ENCODE results near the gene TNFRSF4. TPM values are rescaled to one million over a fixed set of nuclear protein-coding genes. Genes with fewer than 3 reads are reported as not detected.

Gene TNFRSF4
- total RNA-seq, 6 experiments from 2014 or later = 0.17 TPM; not detected in 5

DNA sequence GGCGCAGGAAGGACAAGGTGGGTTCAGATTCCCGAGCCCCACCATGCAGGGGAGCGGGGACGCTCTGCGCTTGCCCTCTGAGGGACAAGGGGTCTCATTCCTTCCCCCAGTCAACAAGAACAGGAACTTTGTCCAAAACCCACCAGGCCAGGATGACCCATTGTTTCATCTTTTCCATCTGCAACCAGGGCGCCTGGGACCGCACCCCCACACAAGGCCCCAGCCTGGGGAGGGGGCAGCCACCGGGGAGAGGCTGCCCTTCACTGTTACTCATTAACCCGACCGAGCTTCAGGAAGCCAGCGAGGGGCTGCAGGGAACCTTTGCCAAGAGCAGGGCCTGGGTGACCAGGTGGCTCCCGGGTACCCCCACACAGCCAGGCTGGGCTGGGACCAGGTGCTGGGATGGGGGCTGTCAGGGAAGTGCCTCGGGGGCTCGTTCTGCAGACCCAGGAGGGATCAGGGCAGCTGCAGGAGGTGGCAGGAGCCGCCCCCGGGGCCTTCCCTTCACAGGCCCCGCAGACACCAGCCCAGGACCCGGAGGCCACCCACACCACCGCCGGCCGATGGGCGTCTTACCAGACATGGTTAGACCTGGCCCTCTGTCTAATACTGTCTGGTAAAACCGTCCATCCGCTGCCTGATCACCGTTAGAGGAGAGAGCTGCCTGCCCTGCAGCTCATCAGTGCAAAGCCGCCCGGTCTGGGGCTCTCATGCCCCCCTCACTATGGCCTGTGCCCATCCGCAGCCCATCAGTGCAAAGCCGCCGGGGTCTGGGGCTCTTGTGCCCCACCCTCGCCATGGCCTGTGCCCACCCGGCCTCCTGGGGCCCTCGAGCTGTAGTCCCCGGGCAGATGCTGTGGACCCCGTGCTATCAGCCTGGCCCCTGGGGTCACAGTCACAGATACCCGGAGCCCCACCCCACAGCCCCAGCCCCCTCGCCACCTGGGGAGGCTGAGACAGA, 45.2 kb downstream of the TNFRSF4 start:
- Mint-ChIP-seq H3K4me3 (no peak overlapping the region), H3K27ac (no peak overlapping the region), H3K4me1 (ENCODE audit: low read depth) (no peaks in the 10 kb centered on the region), H3K9me3 (no peaks in the 10 kb centered on the region), H3K27me3 (ENCODE audit: insufficient read depth) (peaks cover 22% of the 10 kb centered on the region), H3K36me3 (ENCODE audit: low read depth) (no peaks in the 10 kb centered on the region)
- TF ChIP-seq, protein P1, sequence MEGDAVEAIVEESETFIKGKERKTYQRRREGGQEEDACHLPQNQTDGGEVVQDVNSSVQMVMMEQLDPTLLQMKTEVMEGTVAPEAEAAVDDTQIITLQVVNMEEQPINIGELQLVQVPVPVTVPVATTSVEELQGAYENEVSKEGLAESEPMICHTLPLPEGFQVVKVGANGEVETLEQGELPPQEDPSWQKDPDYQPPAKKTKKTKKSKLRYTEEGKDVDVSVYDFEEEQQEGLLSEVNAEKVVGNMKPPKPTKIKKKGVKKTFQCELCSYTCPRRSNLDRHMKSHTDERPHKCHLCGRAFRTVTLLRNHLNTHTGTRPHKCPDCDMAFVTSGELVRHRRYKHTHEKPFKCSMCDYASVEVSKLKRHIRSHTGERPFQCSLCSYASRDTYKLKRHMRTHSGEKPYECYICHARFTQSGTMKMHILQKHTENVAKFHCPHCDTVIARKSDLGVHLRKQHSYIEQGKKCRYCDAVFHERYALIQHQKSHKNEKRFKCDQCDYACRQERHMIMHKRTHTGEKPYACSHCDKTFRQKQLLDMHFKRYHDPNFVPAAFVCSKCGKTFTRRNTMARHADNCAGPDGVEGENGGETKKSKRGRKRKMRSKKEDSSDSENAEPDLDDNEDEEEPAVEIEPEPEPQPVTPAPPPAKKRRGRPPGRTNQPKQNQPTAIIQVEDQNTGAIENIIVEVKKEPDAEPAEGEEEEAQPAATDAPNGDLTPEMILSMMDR (IDR thresholded peaks at IDR 0.05) = no peak
- DNase-seq = no peak

DNA sequence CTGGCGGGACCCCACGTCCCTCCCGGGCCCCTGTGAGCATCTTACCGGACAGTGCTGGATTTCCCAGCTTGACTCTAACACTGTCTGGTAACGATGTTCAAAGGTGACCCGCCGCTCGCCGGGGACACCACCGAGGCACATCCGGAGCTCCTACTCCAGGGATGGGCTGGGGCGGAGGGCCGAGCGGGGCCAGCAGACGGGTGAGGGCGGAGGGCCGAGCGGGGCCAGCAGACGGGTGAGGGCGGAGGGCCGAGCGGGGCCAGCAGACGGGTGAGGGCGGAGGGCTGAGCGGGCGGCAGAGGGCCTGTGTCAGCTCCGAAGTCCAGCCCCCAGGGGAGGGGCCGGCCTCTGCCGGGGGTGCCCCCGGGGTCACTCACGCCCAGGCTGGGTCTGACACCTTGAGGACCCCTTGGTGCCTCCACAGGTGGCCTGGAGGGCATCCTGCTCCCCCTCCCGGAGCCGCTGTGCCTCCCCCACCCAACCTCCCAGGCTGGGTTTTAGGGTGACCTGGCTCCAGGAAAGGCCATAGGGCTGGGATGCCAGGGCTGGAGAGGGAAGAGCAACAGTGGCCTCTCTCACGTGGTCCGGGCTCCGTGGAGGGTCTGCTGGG, 46.0 kb downstream of the TNFRSF4 start:
- Mint-ChIP-seq H3K27me3 (ENCODE audit: insufficient read depth) (peaks cover 22% of the 10 kb centered on the region), H3K4me1 (ENCODE audit: low read depth) (no peaks in the 10 kb centered on the region), H3K36me3 (ENCODE audit: low read depth) (no peaks in the 10 kb centered on the region), H3K4me3 (no peak overlapping the region), H3K27ac (no peak overlapping the region), H3K9me3 (no peaks in the 10 kb centered on the region)
- TF ChIP-seq, protein P1 (IDR thresholded peaks at IDR 0.05) = no peak
- DNase-seq = no peak

DNA sequence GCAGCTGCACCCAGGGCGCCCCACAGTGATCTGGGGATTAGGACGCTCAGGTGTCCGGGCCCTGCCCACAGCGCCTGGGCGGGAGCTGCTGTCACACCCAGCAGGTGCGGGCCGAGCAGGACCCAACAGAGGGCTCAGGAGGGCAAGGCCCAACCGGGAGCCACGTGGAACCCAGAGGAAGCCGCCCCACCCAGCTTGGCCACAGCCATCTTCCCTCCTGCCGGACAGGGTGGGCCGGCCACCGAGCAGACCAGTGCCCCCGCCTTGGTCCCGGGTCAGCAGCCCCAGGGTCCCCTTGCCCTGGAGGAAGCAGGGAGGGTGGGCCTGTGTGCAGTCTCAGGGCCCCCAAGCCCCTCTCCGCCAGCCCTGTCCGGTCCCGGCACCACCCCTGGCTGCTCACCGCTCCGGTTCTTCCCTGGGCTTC, 46.5 kb downstream of the TNFRSF4 start:
- no peaks in the 10 kb centered on the region for H3K4me1 Mint-ChIP-seq (ENCODE audit: low read depth)
- H3K9me3 Mint-ChIP-seq = no peaks in the 10 kb centered on the region
- DNase-seq = no peak
- H3K27ac Mint-ChIP-seq = no peak overlapping the region
- TF ChIP-seq, protein P1 (IDR thresholded peaks at IDR 0.05) = no peak
- peaks cover 20% of the 10 kb centered on the region for H3K27me3 Mint-ChIP-seq (ENCODE audit: insufficient read depth)
- no peak overlapping the region for H3K4me3 Mint-ChIP-seq
- no peaks in the 10 kb centered on the region for H3K36me3 Mint-ChIP-seq (ENCODE audit: low read depth)

DNA sequence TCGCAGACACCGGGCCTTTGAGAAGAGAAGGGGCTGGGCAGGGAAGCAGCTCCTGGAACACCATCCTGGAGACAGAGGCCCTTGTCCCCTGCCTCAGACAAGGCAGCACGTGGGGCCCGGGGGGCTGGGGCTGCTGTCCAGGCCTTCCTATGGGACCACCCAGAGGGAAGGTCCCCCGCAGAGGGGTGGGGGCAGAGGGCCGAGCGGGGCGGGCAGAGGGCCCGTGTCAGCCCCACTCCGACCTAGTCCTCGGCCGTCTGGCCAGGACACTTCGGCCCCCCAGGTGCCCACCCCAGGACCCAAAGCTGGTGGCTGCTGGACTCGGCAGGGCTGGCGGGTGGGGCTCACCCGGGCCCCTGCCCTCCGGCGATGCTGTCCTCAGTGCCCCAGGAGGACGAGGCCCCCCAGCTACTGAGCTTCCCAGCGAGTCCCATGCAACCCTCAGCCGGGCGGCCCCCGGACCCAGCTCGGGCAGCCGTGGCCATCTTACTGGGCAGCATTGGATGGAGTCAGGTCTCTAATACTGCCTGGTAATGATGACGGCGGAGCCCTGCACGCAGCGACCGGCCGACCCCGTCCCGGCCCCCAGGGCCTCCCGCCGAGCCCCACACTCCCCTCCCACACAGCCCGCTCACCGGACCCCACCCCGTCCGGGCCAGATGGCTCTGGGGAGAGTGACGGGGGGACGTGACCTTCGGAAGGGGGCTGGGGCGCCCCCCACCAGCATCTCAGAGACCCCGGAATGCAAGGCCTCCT, 47.1 kb downstream of the TNFRSF4 start:
- Mint-ChIP-seq H3K27ac (no peak overlapping the region), H3K36me3 (ENCODE audit: low read depth) (no peaks in the 10 kb centered on the region), H3K4me1 (ENCODE audit: low read depth) (no peaks in the 10 kb centered on the region), H3K9me3 (no peaks in the 10 kb centered on the region), H3K4me3 (no peak overlapping the region), H3K27me3 (ENCODE audit: insufficient read depth) (peaks cover 18% of the 10 kb centered on the region)
- TF ChIP-seq, protein P1 (IDR thresholded peaks at IDR 0.05) = no peak
- no peak for DNase-seq

DNA sequence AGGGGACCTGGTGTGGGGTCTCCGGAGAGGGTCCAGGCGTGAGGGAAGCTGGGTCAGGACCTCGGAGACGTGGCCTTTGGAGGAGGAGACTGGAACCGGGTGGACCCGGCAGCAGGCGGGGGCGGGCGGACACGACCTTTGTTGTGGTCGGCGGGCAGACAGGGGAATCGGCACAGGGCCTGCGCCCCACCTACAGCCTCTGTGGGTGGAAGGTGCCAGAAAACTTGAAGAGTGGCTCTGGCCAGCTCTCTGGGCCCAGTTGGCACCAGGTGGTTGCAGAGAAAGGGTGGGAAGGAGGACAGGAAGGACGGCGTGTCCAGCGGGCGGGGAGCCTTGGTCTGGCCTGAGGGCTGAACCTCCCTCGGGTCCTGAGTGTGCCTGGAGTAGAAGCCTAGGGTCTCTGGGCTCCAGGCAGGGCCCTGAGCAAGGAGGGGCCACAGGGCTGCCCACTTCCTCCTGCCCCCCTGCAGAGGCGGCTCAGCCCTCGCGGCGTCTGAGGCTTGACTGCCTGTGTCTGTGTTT, 48.0 kb downstream of the TNFRSF4 start:
- Mint-ChIP-seq H3K36me3 (ENCODE audit: low read depth) (no peaks in the 10 kb centered on the region), H3K4me1 (ENCODE audit: low read depth) (no peaks in the 10 kb centered on the region), H3K4me3 (no peak overlapping the region), H3K27ac (no peak overlapping the region), H3K9me3 (no peaks in the 10 kb centered on the region), H3K27me3 (ENCODE audit: insufficient read depth) (peaks cover 18% of the 10 kb centered on the region)
- DNase-seq = no peak
- TF ChIP-seq, protein P1 (IDR thresholded peaks at IDR 0.05) = no peak
